MCF 10A (cell line): ENCODE data around the gene SETX. TPM values are rescaled to one million over a fixed set of nuclear protein-coding genes. Genes with fewer than 3 reads are reported as not detected.

ENCODE experiments used
- BruUV-seq: library from RNA; stranded (reverse); fragments of 400-500 nt; replicated peaks from 2 replicates; lab custom pipeline; 2021; lab: Mats Ljungman, UMichigan
- CTCF ChIA-PET: fragments of 300-600 bp; sonication (Branson Sonifier 250); formaldehyde crosslinking; extraction: SDS; loops from one replicate; lab custom pipeline; 2021; ENCODE audit warnings: antibody characterized with exemption, inconsistent platforms; lab: Yijun Ruan, JAX
- POLR2A ChIA-PET: fragments of 300-600, 350-650 bp; sonication (Branson Sonifier 250); formaldehyde crosslinking; extraction: SDS; loops from one replicate; lab custom pipeline; 2020; ENCODE audit warnings: antibody characterized with exemption, inconsistent platforms; lab: Yijun Ruan, JAX
- DNase-seq: peaks from one replicate; pipeline ENCODE4 v3.0.0-alpha.2; 2018; ENCODE audit not compliant: unreplicated experiment
- H3K27ac Mint-ChIP-seq: one replicate; pipeline ENCODE4 v1.8.0; 2022; ENCODE audit warnings: mild to moderate bottlenecking, low read depth, mixed read lengths; ENCODE audit not compliant: unreplicated experiment
- H3K27me3 Mint-ChIP-seq: one replicate; pipeline ENCODE4 v1.8.0; 2022; ENCODE audit warnings: mixed read lengths; ENCODE audit not compliant: insufficient read depth, unreplicated experiment
- H3K36me3 Mint-ChIP-seq: one replicate; pipeline ENCODE4 v1.8.0; 2022; ENCODE audit warnings: mild to moderate bottlenecking, moderate library complexity, mixed read lengths; ENCODE audit not compliant: insufficient read depth, unreplicated experiment
- H3K4me1 Mint-ChIP-seq: one replicate; pipeline ENCODE4 v1.8.0; 2022; ENCODE audit warnings: mixed read lengths; ENCODE audit not compliant: insufficient read depth, unreplicated experiment
- H3K4me3 Mint-ChIP-seq: one replicate; pipeline ENCODE4 v1.8.0; 2022; ENCODE audit warnings: mild to moderate bottlenecking, moderate library complexity, mixed read lengths; ENCODE audit not compliant: unreplicated experiment
- H3K9me3 Mint-ChIP-seq: one replicate; pipeline ENCODE4 v1.8.0; 2022; ENCODE audit warnings: mixed read lengths; ENCODE audit not compliant: unreplicated experiment
- intact Hi-C: fragments of 100-400 bp; cut with micrococcal nuclease; formaldehyde crosslinking; loops from 2 replicates; pipeline ENCODE4 v1.14.1; 2022
- total RNA-seq: library from RNA; stranded (reverse); gene quantifications from 2 replicates; pipeline ENCODE4 v1.2.3, GENCODE V29; 2022
- TF ChIP-seq, protein P1 (sequence below): fragments of 200-600 bp; IDR thresholded peaks from one replicate; pipeline ENCODE4 v1.8.0; 2022; ENCODE audit warnings: antibody characterized with exemption, mild to moderate bottlenecking; ENCODE audit not compliant: unreplicated experiment

Gene SETX
- total RNA-seq, 1 experiment from 2014 or later, result 41.1 TPM

DNA sequence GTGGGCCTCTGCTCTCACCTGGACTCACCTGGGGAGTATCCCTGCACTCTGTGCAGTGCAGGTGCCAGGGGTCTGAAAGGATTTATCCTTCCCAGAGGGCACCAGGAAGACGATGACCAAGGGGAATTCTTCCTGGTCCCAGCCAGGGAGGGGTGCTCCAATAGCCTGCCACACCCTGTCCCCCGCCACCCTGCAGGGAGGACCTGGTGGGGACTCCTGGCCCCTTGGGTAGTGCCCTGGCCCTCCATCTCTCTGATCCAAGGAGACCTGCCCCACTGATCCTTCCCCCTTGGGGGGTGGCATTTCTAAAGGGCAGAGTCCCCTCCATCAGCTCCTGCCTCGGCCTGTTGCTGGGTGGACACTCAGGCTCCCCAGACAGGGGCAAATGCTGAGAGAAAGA, 122.3 kb downstream of the SETX start:
- Mint-ChIP-seq H3K27ac (no peak overlapping the region), H3K4me1 (no peaks in the 10 kb centered on the region), H3K27me3 (peaks cover 33% of the 10 kb centered on the region), H3K4me3 (no peak overlapping the region), H3K9me3 (no peaks in the 10 kb centered on the region), H3K36me3 (no peaks in the 10 kb centered on the region)
- ChIA-PET CTCF (interaction anchor here (0.6 to 7.1 kb wide), 3 partner anchors 37 to 476 kb away, joined by 3 to 114 read pairs (median 5); no protein-coding TSS in a partner anchor), POLR2A (no interaction called here)
- no TSS peak for BruUV-seq
- DNase-seq, result no peak
- TF ChIP-seq, protein P1, sequence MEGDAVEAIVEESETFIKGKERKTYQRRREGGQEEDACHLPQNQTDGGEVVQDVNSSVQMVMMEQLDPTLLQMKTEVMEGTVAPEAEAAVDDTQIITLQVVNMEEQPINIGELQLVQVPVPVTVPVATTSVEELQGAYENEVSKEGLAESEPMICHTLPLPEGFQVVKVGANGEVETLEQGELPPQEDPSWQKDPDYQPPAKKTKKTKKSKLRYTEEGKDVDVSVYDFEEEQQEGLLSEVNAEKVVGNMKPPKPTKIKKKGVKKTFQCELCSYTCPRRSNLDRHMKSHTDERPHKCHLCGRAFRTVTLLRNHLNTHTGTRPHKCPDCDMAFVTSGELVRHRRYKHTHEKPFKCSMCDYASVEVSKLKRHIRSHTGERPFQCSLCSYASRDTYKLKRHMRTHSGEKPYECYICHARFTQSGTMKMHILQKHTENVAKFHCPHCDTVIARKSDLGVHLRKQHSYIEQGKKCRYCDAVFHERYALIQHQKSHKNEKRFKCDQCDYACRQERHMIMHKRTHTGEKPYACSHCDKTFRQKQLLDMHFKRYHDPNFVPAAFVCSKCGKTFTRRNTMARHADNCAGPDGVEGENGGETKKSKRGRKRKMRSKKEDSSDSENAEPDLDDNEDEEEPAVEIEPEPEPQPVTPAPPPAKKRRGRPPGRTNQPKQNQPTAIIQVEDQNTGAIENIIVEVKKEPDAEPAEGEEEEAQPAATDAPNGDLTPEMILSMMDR, result no peak
- intact Hi-C loops, result no loop called here

GRCh38 chr9:132231019-132231701, 123.6 kb downstream of the SETX start:
- H3K9me3 Mint-ChIP-seq, result no peaks in the 10 kb centered on the region
- BruUV-seq, result no TSS peak
- no peak for DNase-seq
- H3K27me3 Mint-ChIP-seq, result peaks cover 46% of the 10 kb centered on the region
- POLR2A ChIA-PET, result no interaction called here
- H3K4me3 Mint-ChIP-seq, result no peak overlapping the region
- H3K4me1 Mint-ChIP-seq, result no peaks in the 10 kb centered on the region
- intact Hi-C loops, result no loop called here
- TF ChIP-seq, protein P1, result no peak
- H3K27ac Mint-ChIP-seq, result no peak overlapping the region
- CTCF ChIA-PET, result interaction anchor here (0.6 to 0.7 kb wide), 2 partner anchors 445 to 469 kb away, joined by 3 to 4 read pairs; no protein-coding TSS in a partner anchor
- no peaks in the 10 kb centered on the region for H3K36me3 Mint-ChIP-seq

DNA sequence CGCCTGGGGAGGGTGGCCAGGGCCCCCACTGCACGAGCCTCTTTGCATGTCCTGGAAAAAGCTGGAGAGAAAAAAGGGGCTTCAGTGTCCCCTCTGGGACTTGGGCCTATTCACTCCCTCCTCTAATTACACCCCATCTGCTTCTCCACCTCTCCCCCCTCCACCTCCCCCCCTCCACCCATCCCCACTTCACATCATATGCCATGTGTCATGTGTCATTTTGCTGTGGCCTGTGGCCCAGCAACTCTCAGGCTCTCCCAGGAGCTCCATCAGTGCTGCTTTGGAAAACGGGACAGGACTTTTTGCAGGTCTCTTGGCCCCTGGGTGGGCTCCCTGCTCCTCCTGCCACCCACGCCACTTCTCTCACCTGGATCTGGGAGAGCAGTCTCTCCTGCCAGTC, 124.2 kb downstream of the SETX start:
- no peaks in the 10 kb centered on the region for H3K4me1 Mint-ChIP-seq
- H3K4me3 Mint-ChIP-seq, result no peak overlapping the region
- DNase-seq, result no peak
- no peak overlapping the region for H3K27ac Mint-ChIP-seq
- H3K36me3 Mint-ChIP-seq, result no peaks in the 10 kb centered on the region
- TF ChIP-seq, protein P1, result no peak
- H3K27me3 Mint-ChIP-seq, result peaks cover 52% of the 10 kb centered on the region
- ChIA-PET CTCF (interaction anchor here (0.6 to 0.7 kb wide), 2 partner anchors 445 to 468 kb away, joined by 3 to 4 read pairs; no protein-coding TSS in a partner anchor), POLR2A (no interaction called here)
- intact Hi-C loops, result no loop called here
- H3K9me3 Mint-ChIP-seq, result no peaks in the 10 kb centered on the region
- BruUV-seq, result no TSS peak

- CTCF ChIA-PET, result interaction anchor here (0.6 to 1.5 kb wide), 2 partner anchors 8 to 471 kb away, joined by 5 to 9 read pairs; no protein-coding TSS in a partner anchor
- H3K4me3 Mint-ChIP-seq, result no peak overlapping the region
- H3K36me3 Mint-ChIP-seq, result no peaks in the 10 kb centered on the region
- DNase-seq, result no peak
- no peaks in the 10 kb centered on the region for H3K9me3 Mint-ChIP-seq
- intact Hi-C loops, result no loop called here
- TF ChIP-seq, protein P1, result no peak
- POLR2A ChIA-PET, result no interaction called here
- no peaks in the 10 kb centered on the region for H3K4me1 Mint-ChIP-seq
- peaks cover 67% of the 10 kb centered on the region for H3K27me3 Mint-ChIP-seq
- no TSS peak for BruUV-seq
- no peak overlapping the region for H3K27ac Mint-ChIP-seq
Measured at GRCh38 chr9:132228062-132228461, 126.7 kb downstream of the SETX start.
